ENCODE results near the gene ARHGAP19. TPM values are rescaled to one million over a fixed set of nuclear protein-coding genes. Genes with fewer than 3 reads are reported as not detected.

ARHGAP19 gene, protein sequence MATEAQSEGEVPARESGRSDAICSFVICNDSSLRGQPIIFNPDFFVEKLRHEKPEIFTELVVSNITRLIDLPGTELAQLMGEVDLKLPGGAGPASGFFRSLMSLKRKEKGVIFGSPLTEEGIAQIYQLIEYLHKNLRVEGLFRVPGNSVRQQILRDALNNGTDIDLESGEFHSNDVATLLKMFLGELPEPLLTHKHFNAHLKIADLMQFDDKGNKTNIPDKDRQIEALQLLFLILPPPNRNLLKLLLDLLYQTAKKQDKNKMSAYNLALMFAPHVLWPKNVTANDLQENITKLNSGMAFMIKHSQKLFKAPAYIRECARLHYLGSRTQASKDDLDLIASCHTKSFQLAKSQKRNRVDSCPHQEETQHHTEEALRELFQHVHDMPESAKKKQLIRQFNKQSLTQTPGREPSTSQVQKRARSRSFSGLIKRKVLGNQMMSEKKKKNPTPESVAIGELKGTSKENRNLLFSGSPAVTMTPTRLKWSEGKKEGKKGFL
- 4.6 and 5.2 TPM in 2 replicates for total RNA-seq (2014; rRNA removed; shearing (Covaris generic))

- DNase-seq (ENCODE audit: low spot score) = peak; percentile 97
Measured at GRCh38 chr10:97292097-97292861, at the start of gene ARHGAP19. ARHGAP19 (minus strand) TSS chr10:97292637; CDS start chr10:97292627, 10 bp downstream.

GRCh38 chr10:97341416-97341815 is 49.0 kb upstream of the ARHGAP19 start:
- DNase-seq (ENCODE audit: low spot score) = no peak

DNA sequence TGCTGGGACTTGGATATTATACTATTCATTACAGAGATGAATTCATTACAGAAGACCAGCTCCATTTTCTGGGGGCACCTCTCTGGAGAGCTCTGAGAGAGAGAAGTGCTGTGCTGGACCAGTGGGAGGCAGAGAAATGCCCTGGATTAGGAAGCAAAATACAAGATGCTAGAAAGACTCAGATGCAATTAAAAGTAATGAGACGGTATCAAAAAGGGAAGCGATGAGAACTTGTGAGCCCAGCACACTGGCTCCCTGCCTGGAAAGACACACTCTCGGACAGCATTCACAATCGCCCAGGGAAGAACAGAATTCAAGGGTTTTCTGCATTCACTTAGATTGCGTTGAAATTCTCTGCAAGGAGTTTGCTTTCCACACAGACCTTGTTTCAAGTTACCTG is 45.6 kb upstream of the ARHGAP19 start:
- no peak for DNase-seq (ENCODE audit: low spot score)

DNA sequence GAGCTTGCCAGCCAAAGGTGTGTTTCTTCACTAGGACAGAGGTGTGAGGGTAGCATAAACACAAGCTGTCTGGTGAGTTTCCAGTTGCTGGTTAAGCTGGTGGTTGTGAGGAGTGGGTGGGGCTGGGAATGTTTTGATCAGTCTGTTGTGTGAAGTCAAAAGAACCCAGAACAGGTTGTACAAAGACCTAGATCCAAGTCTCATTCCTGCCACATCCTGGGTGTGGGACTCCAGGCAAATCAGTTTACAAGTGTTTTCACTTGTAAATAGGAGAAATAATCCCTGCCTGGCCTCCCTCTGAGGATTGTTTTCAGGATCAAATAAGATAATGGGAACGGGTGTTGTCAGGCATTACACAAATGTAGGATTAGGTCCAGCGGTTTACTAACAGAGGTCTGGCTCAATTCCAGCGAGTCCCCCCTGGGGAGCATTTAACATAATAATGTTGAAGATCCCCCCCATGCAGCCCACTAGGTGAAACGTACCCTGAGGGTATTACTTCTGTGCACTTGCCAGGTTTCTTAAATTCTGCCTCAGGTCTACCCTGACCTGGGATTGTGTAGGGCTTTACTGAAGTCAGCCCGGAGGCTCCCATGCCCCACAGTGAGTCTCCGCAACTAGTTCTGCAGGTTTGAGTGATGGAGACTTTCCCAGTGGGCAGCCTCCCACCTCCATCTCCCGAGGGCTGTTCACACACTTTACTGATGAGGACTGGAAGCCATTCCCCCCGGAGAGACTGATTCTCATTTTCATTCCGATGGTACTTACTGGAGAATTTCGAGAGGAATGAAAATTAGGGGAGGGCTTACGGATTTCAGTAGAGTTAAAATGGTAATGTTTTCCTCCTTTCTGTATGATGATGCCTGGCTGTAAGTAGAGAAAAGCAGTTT is 44.8 kb upstream of the ARHGAP19 start:
- DNase-seq (ENCODE audit: low spot score) = peak; percentile 77

DNA sequence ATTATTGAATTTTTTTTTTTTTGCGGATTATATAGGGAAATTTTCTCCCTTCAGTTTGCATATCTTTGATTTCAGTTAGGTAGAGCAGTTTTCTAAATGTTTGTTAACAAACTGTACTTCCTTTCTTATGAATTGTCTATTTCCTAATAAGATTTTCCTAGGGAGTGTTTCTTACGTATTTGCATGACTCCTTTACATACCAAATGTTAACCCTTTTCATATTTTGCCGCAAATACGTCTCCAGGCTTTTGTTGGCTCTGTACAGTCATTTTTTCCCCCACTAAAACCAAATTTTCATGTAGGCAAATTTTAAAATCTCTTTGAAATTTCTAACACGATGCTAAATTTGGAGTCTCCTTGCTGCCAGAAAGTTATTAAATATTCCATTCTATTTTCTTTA is 44.0 kb upstream of the ARHGAP19 start:
- DNase-seq (ENCODE audit: low spot score) = no peak

DNA sequence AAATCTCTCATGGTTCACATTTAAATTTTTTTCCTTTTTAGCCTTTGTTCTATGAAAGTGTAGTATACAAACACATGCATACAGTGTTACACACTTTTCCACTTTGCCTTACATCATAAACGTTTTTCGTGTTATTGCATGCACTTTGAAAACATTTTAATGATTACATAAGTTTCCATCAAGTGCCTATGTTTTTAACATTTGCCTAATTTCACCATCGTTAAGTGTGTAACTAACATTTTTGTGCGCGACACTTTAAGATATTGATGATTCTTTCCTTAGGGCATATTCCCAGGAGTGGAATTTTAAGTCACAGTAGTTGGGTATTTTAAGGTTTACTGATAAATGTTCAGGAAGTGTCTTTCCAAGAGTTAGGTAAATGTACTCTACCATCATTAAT is 43.6 kb upstream of the ARHGAP19 start:
- no peak for DNase-seq (ENCODE audit: low spot score)

DNA sequence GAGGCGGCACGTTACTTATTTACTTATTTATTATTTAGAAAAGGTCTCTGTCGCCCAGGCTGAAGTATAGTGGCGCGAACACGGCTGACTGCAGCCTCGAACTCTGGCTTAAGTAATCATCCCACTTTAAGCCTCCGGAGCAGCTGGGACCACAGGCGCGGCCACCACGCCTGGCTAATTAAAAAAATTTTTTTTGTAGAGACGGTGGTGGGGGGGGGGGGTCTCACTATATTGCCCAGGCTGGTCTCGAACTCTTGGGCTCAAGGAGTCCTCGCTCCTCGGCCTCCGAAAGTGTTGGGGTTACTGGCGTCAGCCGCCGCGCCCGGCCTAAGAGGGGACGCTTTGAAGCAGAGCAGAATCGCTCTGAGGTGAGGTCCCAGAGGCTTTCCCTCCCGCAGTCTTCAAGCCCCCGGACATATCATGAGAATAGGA is 42.8 kb upstream of the ARHGAP19 start:
- no peak for DNase-seq (ENCODE audit: low spot score)

GRCh38 chr10:97334370-97335175 is 42.1 kb upstream of the ARHGAP19 start, which contains the start of gene FRAT2:
FRAT2 (minus strand) TSS chr10:97334729; CDS start chr10:97334572, 157 bp downstream.
- DNase-seq (ENCODE audit: low spot score) = peak; percentile 87

GRCh38 chr10:97333601-97334369 is 41.3 kb upstream of the ARHGAP19 start:
- DNase-seq (ENCODE audit: low spot score) = peak; percentile 53

DNA sequence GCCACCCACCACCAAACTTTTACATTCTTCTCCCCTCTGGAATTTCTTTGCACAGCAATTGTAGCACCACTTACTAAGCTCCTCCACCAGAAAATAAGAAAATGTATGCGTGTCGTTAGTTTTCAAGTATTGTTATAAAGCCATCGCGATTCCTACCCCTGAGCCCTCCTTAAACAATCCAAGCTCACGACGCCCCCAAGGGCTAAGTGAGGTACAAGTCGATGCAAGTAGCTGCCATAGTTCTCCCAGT is 40.8 kb upstream of the ARHGAP19 start:
- DNase-seq (ENCODE audit: low spot score) = peak; percentile 66

- peak; percentile 78 for DNase-seq (ENCODE audit: low spot score)
Measured at GRCh38 chr10:97332591-97333350, 40.3 kb upstream of the ARHGAP19 start.

GRCh38 chr10:97331153-97331703 is 38.8 kb upstream of the ARHGAP19 start:
- no peak for DNase-seq (ENCODE audit: low spot score)

- no peak for DNase-seq (ENCODE audit: low spot score)
Measured at GRCh38 chr10:97329766-97330165, 37.3 kb upstream of the ARHGAP19 start.

DNA sequence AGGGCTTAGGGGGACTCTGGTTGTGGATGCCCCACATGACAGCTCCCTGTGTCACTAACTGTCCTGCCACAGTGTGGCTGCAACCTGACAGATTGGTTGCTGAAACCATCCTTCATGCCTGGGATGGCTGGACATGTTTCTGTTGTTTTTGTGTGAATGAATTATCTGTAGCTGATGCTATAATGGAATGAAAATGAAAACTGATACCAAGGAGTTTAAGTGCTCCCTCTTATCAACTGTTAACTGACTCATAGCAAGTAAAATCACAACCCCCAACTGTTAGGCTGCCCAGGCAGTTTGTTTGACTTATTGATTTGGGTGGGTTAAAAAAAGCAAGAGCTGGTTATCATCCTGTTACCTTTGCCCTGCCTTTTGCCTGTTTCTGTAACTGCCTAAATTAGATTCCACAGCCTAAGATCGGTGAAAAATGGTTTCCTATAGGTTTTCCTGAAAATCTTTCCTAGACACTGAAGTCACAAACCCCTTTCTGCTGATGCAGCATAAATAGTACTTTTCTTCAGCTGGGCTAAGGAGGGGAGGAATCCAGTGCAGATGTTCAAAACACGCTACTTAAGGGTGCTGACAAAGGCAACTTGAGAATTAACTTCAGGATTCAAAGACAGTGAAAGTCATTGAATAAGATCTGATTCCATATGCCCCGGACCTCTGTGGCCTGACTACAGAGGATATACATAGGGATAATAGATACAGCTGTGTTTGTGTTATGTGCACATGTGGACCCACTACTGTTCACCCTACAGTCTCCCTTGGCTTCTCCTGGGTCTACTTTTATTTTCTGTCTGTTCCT is 36.4 kb upstream of the ARHGAP19 start:
- DNase-seq (ENCODE audit: low spot score) = no peak

- peak; percentile 39 for DNase-seq (ENCODE audit: low spot score)
Measured at GRCh38 chr10:97327348-97328294, 35.2 kb upstream of the ARHGAP19 start.

DNA sequence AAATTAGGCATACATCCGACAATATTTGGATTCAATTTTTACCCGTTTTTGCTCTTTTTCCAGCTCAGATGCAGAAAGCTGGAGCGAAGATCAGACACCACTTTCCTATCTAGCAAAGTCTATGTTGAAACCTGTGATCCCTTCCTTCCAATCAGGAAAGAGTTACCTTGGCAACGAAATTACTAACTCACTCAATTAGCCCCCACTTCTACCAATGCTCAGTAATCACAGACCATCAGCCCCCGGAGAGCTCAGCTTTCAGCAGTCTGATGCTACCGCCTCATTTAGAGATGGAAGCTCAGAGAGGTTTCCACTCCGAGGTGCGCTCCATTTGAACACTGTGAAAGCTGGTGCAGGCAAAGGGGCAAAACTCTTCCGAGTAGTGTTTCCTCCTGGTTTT is 33.3 kb upstream of the ARHGAP19 start:
- DNase-seq (ENCODE audit: low spot score) = no peak

DNA sequence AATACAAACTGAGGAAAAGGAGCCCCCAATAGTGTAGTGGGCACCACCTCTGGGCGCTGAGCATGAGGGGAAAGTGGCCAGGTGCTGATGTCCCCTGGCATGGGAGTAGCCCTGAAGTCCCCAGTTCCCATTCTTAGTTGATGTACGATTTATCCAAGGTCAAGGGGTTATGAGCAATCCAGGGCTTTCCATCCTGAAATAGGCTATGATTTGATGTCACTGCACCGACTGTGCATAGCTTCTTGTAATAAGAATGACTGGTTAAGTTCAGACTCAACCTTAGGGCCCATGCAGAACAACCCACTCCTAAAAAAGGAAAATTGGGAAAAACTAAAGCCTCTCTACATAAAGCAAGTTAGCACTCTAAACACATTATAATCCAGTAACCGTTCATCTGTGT is 31.1 kb upstream of the ARHGAP19 start:
- no peak for DNase-seq (ENCODE audit: low spot score)
